Neural progenitor cell (in vitro differentiated cells): Measurements from ENCODE around the gene STON2.

ENCODE experiments used
- CTCF ChIP-seq: fragments of 200-600 bp; sonication (generic); IDR thresholded peaks from 2 replicates; pipeline ENCODE4 v1.5.1; 2017; ENCODE audit warnings: antibody characterized with exemption, mild to moderate bottlenecking
- EZH2 ChIP-seq: fragments of 200-600 bp; sonication (generic); IDR thresholded peaks from 2 replicates; pipeline ENCODE4 v1.6.1; 2017; ENCODE audit warnings: antibody characterized with exemption, mild to moderate bottlenecking, moderate library complexity
- EZH2phosphoT487 ChIP-seq: fragments of 200-600 bp; sonication (generic); IDR thresholded peaks from 2 replicates; pipeline ENCODE4 v1.6.1; 2017; ENCODE audit warnings: antibody characterized with exemption

GRCh38 chr14:81348061-81348460 is 52.1 kb downstream of the STON2 start:
- no peak for TF ChIP-seq CTCF
- no peak for TF ChIP-seq EZH2
- no peak for TF ChIP-seq EZH2phosphoT487
